B cell (primary cell): ENCODE measurements around the gene CFAP161. TPM values are rescaled to one million over a fixed set of nuclear protein-coding genes. Genes with fewer than 3 reads are reported as not detected.

Source experiments
- ATAC-seq: fragments of 200-7000 bp; cut with Tn5 transposase; one replicate; pipeline ENCODE4 v1.10.0; 2021; ENCODE audit warnings: low read depth, mild to moderate bottlenecking, moderate number of reproducible peaks, moderate library complexity
- CTCF ChIA-PET: fragments of 350-600 bp; sonication (Branson Sonifier 250); formaldehyde crosslinking; loops from one replicate; lab custom pipeline; 2021; ENCODE audit warnings: antibody characterized with exemption, inconsistent platforms; lab: Charles Lee
- POLR2A ChIA-PET: fragments of 350-600 bp; sonication (Branson Sonifier 250); formaldehyde crosslinking; loops from one replicate; lab custom pipeline; 2021; ENCODE audit warnings: antibody characterized with exemption; lab: Charles Lee
- DNase-seq: peaks from one replicate; pipeline ENCODE4 v3.0.0; 2013
- H2AFZ ChIP-seq: 2 replicates; pipeline ENCODE4 v1.6.1; 2012; ENCODE audit warnings: mild to moderate bottlenecking, low read depth, low read length; ENCODE audit not compliant: insufficient read depth, poor library complexity, severe bottlenecking
- H3K27ac ChIP-seq, 2 donors: 1 replicate in 1 of 2; 2 replicates in 1 of 2; pipeline ENCODE4 v1.5.1; 2012 to 2013; ENCODE audit warnings: low read length in 2 of 2, mild to moderate bottlenecking in 2 of 2, moderate library complexity in 1 of 2
- H3K27me3 ChIP-seq, 4 experiments: fragments of 200-600 bp in 1 of 4; sonication (generic) in 1 of 4; replicated peaks in 1 of 4; 1 replicate in 2 of 4; 2 replicates in 2 of 4; pipeline versions ENCODE4 v1.6.1 to v1.7.0; 2013 to 2016; ENCODE audit warnings: low read length in 3 of 4, mild to moderate bottlenecking in 2 of 4, mixed read lengths in 1 of 4, moderate library complexity in 1 of 4; ENCODE audit not compliant: insufficient read depth in 4 of 4, control insufficient read depth in 3 of 4; ENCODE audit errors: control extremely low read depth in 1 of 4
- H3K36me3 ChIP-seq, 2 experiments: replicated peaks in 1 of 2; 1 replicate in 1 of 2; 2 replicates in 1 of 2; pipeline versions ENCODE4 v1.6.1 to v1.7.1; 2013; ENCODE audit warnings: low read length in 1 of 2; ENCODE audit not compliant: insufficient read depth in 2 of 2, control insufficient read depth in 1 of 2; ENCODE audit errors: control extremely low read depth in 1 of 2, extremely low read depth in 1 of 2
- H3K4me1 ChIP-seq, 2 donors: fragments of 200-600 bp in 1 of 2; sonication (generic) in 1 of 2; 1 replicate in 1 of 2; 2 replicates in 1 of 2; pipeline versions ENCODE4 v1.5.1 to v1.6.1; 2013 to 2017; ENCODE audit warnings: low read length in 2 of 2; ENCODE audit not compliant: control insufficient read depth in 2 of 2, insufficient read depth in 2 of 2
- H3K4me2 ChIP-seq: replicated peaks from 2 replicates; pipeline ENCODE3; 2012; ENCODE audit warnings: mild to moderate bottlenecking, low read depth, low read length; ENCODE audit not compliant: poor library complexity, severe bottlenecking
- H3K4me3 ChIP-seq, 5 experiments: fragments of 200-600 bp in 1 of 5; sonication (generic) in 1 of 5; 1 replicate in 3 of 5; 2 replicates in 2 of 5; pipeline versions ENCODE4 v1.5.1 to v1.7.0; 2011 to 2016; ENCODE audit warnings: low read length in 4 of 5, mild to moderate bottlenecking in 4 of 5, low read depth in 2 of 5, control low read depth in 1 of 5, moderate library complexity in 1 of 5; ENCODE audit not compliant: insufficient read depth in 1 of 5; ENCODE audit errors: control extremely low read depth in 1 of 5, extremely low read depth in 1 of 5
- H3K79me2 ChIP-seq: fragments of 200-600 bp; sonication (generic); one replicate; pipeline ENCODE4 v1.6.0; 2016; ENCODE audit warnings: low read length; ENCODE audit not compliant: control insufficient read depth, insufficient read depth
- H3K9ac ChIP-seq: fragments of 200-600 bp; sonication (generic); 2 replicates; pipeline ENCODE4 v1.6.1; 2017; ENCODE audit warnings: mild to moderate bottlenecking, low read length, moderate library complexity
- H3K9me3 ChIP-seq, 3 donors: one replicate each; pipeline versions ENCODE4 v1.6.1 to v1.7.1; 2013; ENCODE audit warnings: low read length in 2 of 3; ENCODE audit not compliant: control insufficient read depth in 2 of 3, insufficient read depth in 1 of 3; ENCODE audit errors: control extremely low read depth in 1 of 3
- H4K20me1 ChIP-seq: 2 replicates; pipeline ENCODE4 v1.6.0; 2012; ENCODE audit warnings: mild to moderate bottlenecking, low read length; ENCODE audit not compliant: insufficient read depth, control insufficient read depth, poor library complexity, severe bottlenecking
- H3K27ac Mint-ChIP-seq: one replicate; pipeline ENCODE4 v1.8.0; 2021; ENCODE audit warnings: mixed read lengths
- H3K27me3 Mint-ChIP-seq: one replicate; pipeline ENCODE4 v1.8.0; 2021; ENCODE audit warnings: mixed read lengths
- H3K4me1 Mint-ChIP-seq: one replicate; pipeline ENCODE4 v1.8.0; 2021; ENCODE audit warnings: mixed read lengths
- H3K4me3 Mint-ChIP-seq: one replicate; pipeline ENCODE4 v1.8.0; 2021; ENCODE audit warnings: mixed read lengths
- H3K9me3 Mint-ChIP-seq: one replicate; pipeline ENCODE4 v1.8.0; 2022; ENCODE audit warnings: mixed read lengths; ENCODE audit not compliant: insufficient read depth
- CTCF ChIP-seq: fragments of 200-600 bp; IDR thresholded peaks from one replicate; pipeline ENCODE4 v1.8.0; 2022; ENCODE audit warnings: antibody characterized with exemption, mild to moderate bottlenecking
- EZH2 ChIP-seq: IDR thresholded peaks from 2 replicates; pipeline ENCODE4 v1.6.1; 2012; ENCODE audit warnings: borderline replicate concordance, low read depth, mild to moderate bottlenecking, moderate library complexity, low read length; ENCODE audit not compliant: insufficient read depth, poor library complexity, severe bottlenecking
- WGBS: methylation state at CpG from one replicate; pipeline ENCODE4 v1.1.5; 2013; ENCODE audit warnings: missing lambda C conversion rate; ENCODE audit not compliant: insufficient coverage; 5-methylcytosine and 5-hydroxymethylcytosine counted together
- intact Hi-C: fragments of 100-400 bp; cut with micrococcal nuclease; formaldehyde crosslinking; loops from one replicate; pipeline ENCODE4 v1.10.0; 2022
- polyA plus RNA-seq: library from polyadenylated mRNA; depleted of rRNA; stranded (reverse); fragments of >200 nt; gene quantifications from 2 replicates; pipeline ENCODE4 v1.2.3, GENCODE V29; 2012
- total RNA-seq, 2 donors: library from RNA; stranded (reverse); fragments of 120-200 nt in 1 of 2; gene quantifications; 1 replicate in 1 of 2; 2 replicates in 1 of 2; pipeline versions ENCODE4 v1.2.3 to v1.2.4, GENCODE V29; 2013 to 2022

CFAP161 gene
- total and polyA plus RNA-seq, 2 donors (not counting 1 experiment from before 2014, with no cell fraction given): not detected

- H3K9ac ChIP-seq: no peak overlapping the region
- H3K9me3 ChIP-seq: no peaks in the 10 kb centered on the region
- no peak for DNase-seq
- H3K4me1 Mint-ChIP-seq: no peaks in the 10 kb centered on the region
- peaks cover 0 to 9% (median 0%) of the 10 kb centered on the region in 4 experiments for H3K27me3 ChIP-seq
- TF ChIP-seq CTCF (no peak), EZH2 (no peak)
- no peak overlapping the region for H3K27ac Mint-ChIP-seq
- no peaks in the 10 kb centered on the region for H4K20me1 ChIP-seq
- no peak overlapping the region for H3K27ac ChIP-seq
- ATAC-seq: no peak
- no peaks in the 10 kb centered on the region for H3K79me2 ChIP-seq
- intact Hi-C loops: no loop called here
- H3K4me3 Mint-ChIP-seq: no peak overlapping the region
- CTCF ChIA-PET: interaction anchor here (0.7 kb wide), 1 partner anchor 96 kb away, joined by 3 read pairs; no protein-coding TSS in a partner anchor
- no peaks in the 10 kb centered on the region for H3K36me3 ChIP-seq
- no peak overlapping the region for H3K4me2 ChIP-seq
- no peak overlapping the region for H2AFZ ChIP-seq
- peaks cover 24% of the 10 kb centered on the region for H3K27me3 Mint-ChIP-seq
- H3K9me3 Mint-ChIP-seq: no peaks in the 10 kb centered on the region
- no CpG with 5 or more reads among the region's 3 CpGs for WGBS
- POLR2A ChIA-PET: no interaction called here
- H3K4me3 ChIP-seq: no peak overlapping the region
- no peaks in the 10 kb centered on the region for H3K4me1 ChIP-seq
Observed at GRCh38 chr15:81170511-81170910, 36.4 kb downstream of the CFAP161 start.

GRCh38 chr15:81171286-81171685 lies 37.2 kb downstream of the CFAP161 start:
- POLR2A ChIA-PET: no interaction called here
- ATAC-seq: no peak

More at GRCh38 chr15:81171286-81171685, 37.2 kb downstream of the CFAP161 start:
- intact Hi-C loops: no loop called here
- H3K4me1 Mint-ChIP-seq: no peaks in the 10 kb centered on the region
- Histone ChIP-seq H3K27ac (no peak overlapping the region), H2AFZ (no peak overlapping the region), H3K36me3 (no peaks in the 10 kb centered on the region), H3K4me2 (no peak overlapping the region), H3K79me2 (no peaks in the 10 kb centered on the region), H3K9ac (no peak overlapping the region), H3K9me3 (no peaks in the 10 kb centered on the region), H3K4me1 (no peaks in the 10 kb centered on the region), H3K27me3 (peaks cover 0 to 9% (median 0%) of the 10 kb centered on the region in 4 experiments), H3K4me3 (no peak overlapping the region), H4K20me1 (no peaks in the 10 kb centered on the region)
- no peak for TF ChIP-seq EZH2
- TF ChIP-seq CTCF: no peak
- DNase-seq: no peak
- CTCF ChIA-PET: interaction anchor here (0.5 kb wide), 1 partner anchor 314 kb away, joined by 4 read pairs; no protein-coding TSS in a partner anchor
- H3K4me3 Mint-ChIP-seq: no peak overlapping the region
- no peaks in the 10 kb centered on the region for H3K9me3 Mint-ChIP-seq
- H3K27ac Mint-ChIP-seq: no peak overlapping the region
- peaks cover 26% of the 10 kb centered on the region for H3K27me3 Mint-ChIP-seq
